HUES48 (cell line): ENCODE measurements around the gene RAB3C.

Experiments
- H3K27ac ChIP-seq: one replicate; pipeline ENCODE4 v1.7.0; 2013; ENCODE audit warnings: low read depth, low read length, inconsistent platforms
- H3K27me3 ChIP-seq: 2 replicates; pipeline ENCODE4 v1.6.1; 2013; ENCODE audit warnings: mild to moderate bottlenecking, low read length; ENCODE audit not compliant: control insufficient read depth, insufficient read depth
- H3K36me3 ChIP-seq: 2 replicates; pipeline ENCODE4 v1.6.1; 2013; ENCODE audit warnings: low read length; ENCODE audit not compliant: control insufficient read depth, insufficient read depth
- H3K4me1 ChIP-seq: 2 replicates; pipeline ENCODE4 v1.6.1; 2013; ENCODE audit warnings: mild to moderate bottlenecking, low read length; ENCODE audit not compliant: control insufficient read depth, insufficient read depth
- H3K4me3 ChIP-seq: 2 replicates; pipeline ENCODE4 v1.5.1; 2013; ENCODE audit warnings: mild to moderate bottlenecking, low read depth, low read length
- H3K9ac ChIP-seq: 2 replicates; pipeline ENCODE4 v1.6.1; 2013; ENCODE audit warnings: mild to moderate bottlenecking, low read depth, low read length, moderate library complexity
- H3K9me3 ChIP-seq: 2 replicates; pipeline ENCODE4 v1.6.1; 2013; ENCODE audit warnings: low read length; ENCODE audit not compliant: control insufficient read depth, insufficient read depth

Gene RAB3C

DNA sequence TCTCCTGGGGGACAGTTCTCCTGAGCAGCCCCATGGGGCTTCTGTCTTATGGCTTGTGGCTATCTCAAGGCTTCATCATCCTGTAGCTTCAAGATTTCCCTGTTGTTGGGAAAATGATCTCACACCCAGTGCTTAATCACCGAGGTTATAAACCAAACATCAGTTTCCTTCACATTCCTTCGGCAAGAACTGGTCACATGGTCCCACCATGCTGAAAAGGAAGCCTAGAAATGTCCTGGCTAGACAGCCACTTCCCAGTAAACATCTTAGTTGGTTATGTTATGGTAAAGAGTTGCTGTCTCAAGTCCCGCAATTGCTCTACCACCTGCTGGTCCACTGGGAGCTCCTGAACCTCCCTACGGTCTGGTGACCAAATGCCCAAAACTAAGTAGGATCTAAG is 66.0 kb downstream of the RAB3C start:
- H3K4me1 ChIP-seq: no peaks in the 10 kb centered on the region
- no peaks in the 10 kb centered on the region for H3K27me3 ChIP-seq
- no peak overlapping the region for H3K9ac ChIP-seq
- H3K9me3 ChIP-seq: no peaks in the 10 kb centered on the region
- H3K36me3 ChIP-seq: no peaks in the 10 kb centered on the region
- no peak overlapping the region for H3K4me3 ChIP-seq
- H3K27ac ChIP-seq: no peak overlapping the region

DNA sequence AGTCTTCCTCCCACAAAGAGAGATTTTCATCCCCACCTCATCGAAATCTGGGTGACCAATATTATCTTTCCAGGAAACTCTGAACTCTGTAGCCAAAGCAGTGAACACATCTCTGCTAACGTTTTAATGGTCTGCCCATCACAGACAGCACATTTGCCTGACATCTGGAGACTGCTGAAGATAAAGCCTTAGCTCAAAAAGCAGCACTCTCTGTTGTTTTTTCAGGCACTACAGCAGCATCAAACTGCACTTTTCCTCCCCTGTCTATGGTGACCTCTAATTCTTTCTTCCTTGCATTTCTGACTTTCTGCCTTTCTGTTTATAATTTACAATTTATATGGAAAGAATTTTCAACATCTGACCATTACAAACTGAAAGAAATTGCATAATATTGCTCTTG is 66.8 kb downstream of the RAB3C start:
- no peak overlapping the region for H3K9ac ChIP-seq

GRCh38 chr5:58653521-58653920 is 70.6 kb downstream of the RAB3C start:
- no peak overlapping the region for H3K9ac ChIP-seq
- no peak overlapping the region for H3K27ac ChIP-seq
- no peak overlapping the region for H3K4me3 ChIP-seq
- no peaks in the 10 kb centered on the region for H3K27me3 ChIP-seq
- H3K4me1 ChIP-seq: no peaks in the 10 kb centered on the region
- H3K36me3 ChIP-seq: no peaks in the 10 kb centered on the region
- no peaks in the 10 kb centered on the region for H3K9me3 ChIP-seq

More for the DNA sequence above, 66.8 kb downstream of the RAB3C start:
- H3K36me3 ChIP-seq: no peaks in the 10 kb centered on the region
- H3K27ac ChIP-seq: no peak overlapping the region
- no peaks in the 10 kb centered on the region for H3K4me1 ChIP-seq
- H3K27me3 ChIP-seq: no peaks in the 10 kb centered on the region
- H3K9me3 ChIP-seq: no peaks in the 10 kb centered on the region
- H3K4me3 ChIP-seq: no peak overlapping the region

DNA sequence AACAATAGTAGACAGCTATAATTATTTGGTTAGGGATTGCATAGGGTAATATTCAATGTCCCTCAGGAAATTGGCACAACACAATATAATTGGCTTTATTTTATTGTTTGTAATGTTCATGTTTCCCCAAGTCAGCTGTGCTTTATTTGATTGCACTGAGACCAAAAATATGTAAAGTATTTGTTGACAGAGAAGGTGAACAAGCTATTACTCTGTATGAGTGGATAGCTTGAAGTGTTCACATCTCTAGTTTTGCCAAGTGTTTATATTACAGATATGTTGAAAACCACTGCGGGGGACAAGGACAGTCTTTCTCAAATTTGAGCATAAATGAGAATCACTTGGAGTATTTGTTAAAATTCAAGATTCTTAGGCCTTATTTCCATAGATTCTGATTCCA is 83.3 kb downstream of the RAB3C start:
- H3K4me1 ChIP-seq: no peaks in the 10 kb centered on the region
- H3K27me3 ChIP-seq: no peaks in the 10 kb centered on the region
- H3K4me3 ChIP-seq: no peak overlapping the region
- no peak overlapping the region for H3K9ac ChIP-seq
- no peaks in the 10 kb centered on the region for H3K9me3 ChIP-seq
- no peaks in the 10 kb centered on the region for H3K36me3 ChIP-seq
- H3K27ac ChIP-seq: no peak overlapping the region

DNA sequence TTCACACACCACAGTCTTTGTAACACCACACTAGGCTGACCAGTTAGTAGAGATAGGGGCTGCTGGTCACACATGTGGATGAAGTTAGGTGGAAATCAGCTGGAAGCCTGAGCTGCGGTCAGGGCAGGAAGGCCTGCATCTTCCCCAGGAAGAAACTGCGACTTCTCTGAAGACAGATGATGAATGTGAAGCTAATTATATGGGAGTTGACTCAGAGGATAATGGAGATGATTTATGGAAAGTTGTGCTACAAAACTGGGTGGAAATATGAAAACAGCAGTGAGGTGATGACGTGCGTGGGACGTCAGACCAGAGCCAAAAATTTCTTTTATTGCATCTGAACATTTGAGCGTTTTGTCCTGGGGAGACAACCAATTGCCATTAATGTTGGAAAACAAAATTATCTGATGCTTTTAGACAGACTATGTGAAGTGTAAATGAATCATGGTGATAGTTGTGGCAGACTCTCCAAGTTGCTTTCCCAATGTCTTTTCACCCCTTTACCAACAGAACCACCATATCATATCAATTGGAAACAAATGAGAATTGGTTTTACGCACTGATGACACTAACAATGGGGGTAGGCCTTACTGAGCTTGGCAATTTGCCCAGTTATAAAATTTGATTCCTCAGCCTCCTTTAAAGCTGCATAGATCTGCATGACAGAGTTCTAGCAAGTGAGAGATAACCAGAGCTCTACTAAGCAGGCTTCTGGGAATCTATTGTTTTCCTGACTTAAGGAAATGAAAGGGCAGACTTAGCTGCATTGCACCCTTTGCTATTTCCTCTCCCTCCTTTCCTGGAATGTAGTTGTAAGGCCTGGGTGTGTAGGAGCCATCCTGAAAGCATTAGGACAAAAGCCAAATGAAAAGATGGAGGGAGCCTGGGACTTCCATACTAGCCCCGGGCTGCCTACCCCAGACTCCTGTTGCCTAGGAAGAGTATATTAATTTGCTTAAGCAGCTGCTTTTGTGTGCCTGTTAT is 84.0 kb downstream of the RAB3C start:
- no peaks in the 10 kb centered on the region for H3K36me3 ChIP-seq
- H3K27me3 ChIP-seq: no peaks in the 10 kb centered on the region
- no peaks in the 10 kb centered on the region for H3K4me1 ChIP-seq
- no peak overlapping the region for H3K4me3 ChIP-seq
- H3K9me3 ChIP-seq: no peaks in the 10 kb centered on the region
- no peak overlapping the region for H3K9ac ChIP-seq
- no peak overlapping the region for H3K27ac ChIP-seq

DNA sequence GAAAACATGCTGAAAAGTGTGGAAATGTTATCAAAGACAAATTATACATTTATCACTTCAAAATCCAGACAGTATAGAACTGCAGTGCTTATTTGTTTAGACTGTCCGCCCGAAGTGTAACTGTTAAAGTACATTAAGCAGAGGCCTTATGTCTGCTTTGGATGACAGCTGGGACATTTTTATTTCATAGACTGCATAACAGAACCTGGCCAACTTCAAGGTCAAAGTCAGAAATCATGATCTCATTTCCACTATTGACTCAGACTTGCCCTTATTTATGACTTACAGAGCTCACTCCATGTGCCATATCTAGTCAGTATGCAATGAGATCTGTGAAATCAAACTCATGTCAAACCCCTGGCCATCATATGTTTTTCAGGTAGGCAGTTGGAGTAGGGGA is 87.7 kb downstream of the RAB3C start:
- Histone ChIP-seq H3K9me3 (no peaks in the 10 kb centered on the region), H3K9ac (no peak overlapping the region), H3K27me3 (no peaks in the 10 kb centered on the region), H3K4me1 (no peaks in the 10 kb centered on the region), H3K27ac (no peak overlapping the region), H3K4me3 (no peak overlapping the region), H3K36me3 (no peaks in the 10 kb centered on the region)

DNA sequence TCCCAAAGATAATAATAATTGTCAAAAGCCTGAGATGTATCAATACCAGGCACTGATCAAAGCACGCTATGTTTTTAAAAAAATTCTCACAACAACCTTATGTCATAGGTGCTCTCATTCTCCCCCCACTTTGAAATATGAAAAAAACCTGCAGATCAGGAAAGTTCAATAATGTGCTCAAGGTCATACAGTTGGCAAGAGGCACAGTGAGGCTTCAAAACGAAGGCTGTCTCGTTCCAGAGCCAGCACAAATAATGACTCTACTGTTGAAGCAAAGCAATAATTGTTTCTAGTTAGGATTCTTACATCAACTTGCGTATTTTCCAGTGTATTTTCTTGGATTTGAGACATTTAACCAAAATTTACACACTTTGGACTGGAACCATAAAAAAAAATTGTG is 88.3 kb downstream of the RAB3C start:
- Histone ChIP-seq H3K27me3 (no peaks in the 10 kb centered on the region), H3K27ac (no peak overlapping the region), H3K9ac (no peak overlapping the region), H3K36me3 (no peaks in the 10 kb centered on the region), H3K9me3 (no peaks in the 10 kb centered on the region), H3K4me1 (no peaks in the 10 kb centered on the region), H3K4me3 (no peak overlapping the region)

GRCh38 chr5:58672521-58672920 is 89.6 kb downstream of the RAB3C start:
- Histone ChIP-seq H3K27me3 (no peaks in the 10 kb centered on the region), H3K4me1 (no peaks in the 10 kb centered on the region), H3K4me3 (no peak overlapping the region), H3K9me3 (no peaks in the 10 kb centered on the region), H3K36me3 (no peaks in the 10 kb centered on the region), H3K27ac (no peak overlapping the region), H3K9ac (no peak overlapping the region)

DNA sequence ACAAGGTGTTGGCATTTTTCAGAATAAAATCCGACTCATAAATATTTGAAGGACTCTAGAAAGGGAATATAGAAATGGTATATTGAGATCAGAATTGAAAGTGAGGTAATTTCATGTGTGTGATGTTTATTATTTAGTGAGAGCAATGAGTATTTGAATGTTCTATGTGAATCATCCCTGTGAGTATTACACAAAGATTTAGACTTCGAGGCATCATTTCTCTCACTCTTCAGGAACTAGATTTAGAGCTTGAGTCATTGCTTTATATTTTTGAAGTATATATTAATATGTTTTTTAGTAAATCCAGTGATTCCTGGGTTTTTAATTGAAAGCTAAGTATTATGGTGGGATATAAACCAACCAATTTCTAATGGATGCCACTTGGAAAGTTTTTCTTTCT is 91.2 kb downstream of the RAB3C start:
- Histone ChIP-seq H3K27ac (no peak overlapping the region), H3K27me3 (no peaks in the 10 kb centered on the region), H3K4me3 (no peak overlapping the region), H3K9me3 (no peaks in the 10 kb centered on the region), H3K4me1 (no peaks in the 10 kb centered on the region), H3K36me3 (no peaks in the 10 kb centered on the region), H3K9ac (no peak overlapping the region)

DNA sequence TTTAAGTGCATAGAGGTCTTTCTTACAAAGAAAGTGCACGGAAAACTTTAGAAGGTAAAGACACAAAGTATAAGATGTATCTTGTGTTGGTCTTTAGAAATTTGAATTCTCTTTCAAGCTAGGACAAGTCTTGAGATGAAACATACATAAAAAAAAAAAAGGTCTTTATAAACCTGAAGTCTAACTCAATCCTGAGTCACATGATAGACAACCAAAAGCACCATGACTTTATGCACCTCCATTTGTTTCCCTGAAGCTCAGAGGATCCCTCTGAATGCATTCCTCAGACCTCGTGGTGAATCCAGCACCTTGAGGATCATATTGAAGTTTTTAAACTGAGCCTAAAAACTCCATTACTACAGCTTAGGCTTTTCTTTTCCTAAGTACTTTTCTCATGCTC is 91.8 kb downstream of the RAB3C start:
- Histone ChIP-seq H3K9me3 (no peaks in the 10 kb centered on the region), H3K4me3 (no peak overlapping the region), H3K9ac (no peak overlapping the region), H3K27ac (no peak overlapping the region), H3K27me3 (no peaks in the 10 kb centered on the region), H3K36me3 (no peaks in the 10 kb centered on the region), H3K4me1 (no peaks in the 10 kb centered on the region)

DNA sequence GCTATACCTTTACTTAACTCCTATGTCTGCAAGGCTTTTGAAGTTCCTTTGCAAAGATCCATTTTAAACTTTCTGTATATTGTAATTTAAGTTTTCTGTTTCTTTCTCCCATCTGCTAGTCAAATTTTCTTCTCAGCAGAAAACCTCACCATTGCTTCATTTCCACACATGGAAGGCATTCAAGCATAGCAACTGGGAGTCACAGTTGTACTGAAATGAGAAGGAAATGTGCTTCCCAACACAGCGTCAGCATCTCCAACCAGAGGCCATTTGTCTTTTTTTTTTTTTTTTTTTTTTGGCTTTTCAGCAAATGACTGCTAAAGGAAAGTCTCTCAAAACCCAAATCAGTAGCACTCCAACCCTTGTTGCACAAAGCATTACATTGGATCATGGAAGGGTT is 92.5 kb downstream of the RAB3C start:
- no peaks in the 10 kb centered on the region for H3K27me3 ChIP-seq
- no peaks in the 10 kb centered on the region for H3K36me3 ChIP-seq
- no peak overlapping the region for H3K9ac ChIP-seq

More for the DNA sequence above, 92.5 kb downstream of the RAB3C start:
- Histone ChIP-seq H3K4me1 (no peaks in the 10 kb centered on the region), H3K4me3 (no peak overlapping the region), H3K9me3 (no peaks in the 10 kb centered on the region), H3K27ac (no peak overlapping the region)
